ENCODE data around the gene ANXA4.

DNA sequence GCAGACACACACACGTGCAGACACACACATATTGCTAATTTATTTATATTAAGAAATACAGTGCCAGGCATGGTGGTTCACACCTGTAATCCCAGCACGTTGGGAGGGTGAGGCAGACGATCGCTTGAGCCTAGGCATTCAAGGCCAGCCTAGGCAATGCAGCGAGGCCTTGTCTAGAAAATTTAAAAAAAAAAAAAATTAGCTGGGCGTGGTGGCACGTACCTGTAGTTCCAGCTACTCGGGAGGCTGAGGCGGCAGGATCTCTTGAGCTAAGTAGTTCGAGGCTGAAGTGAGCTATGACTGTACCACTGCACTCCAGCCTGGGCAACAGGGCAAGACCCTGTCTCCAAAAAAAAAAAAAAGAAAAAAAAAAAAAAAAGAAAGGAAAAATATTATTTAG is 28.8 kb downstream of the ANXA4 start:
- TF ChIP-seq, protein P1, sequence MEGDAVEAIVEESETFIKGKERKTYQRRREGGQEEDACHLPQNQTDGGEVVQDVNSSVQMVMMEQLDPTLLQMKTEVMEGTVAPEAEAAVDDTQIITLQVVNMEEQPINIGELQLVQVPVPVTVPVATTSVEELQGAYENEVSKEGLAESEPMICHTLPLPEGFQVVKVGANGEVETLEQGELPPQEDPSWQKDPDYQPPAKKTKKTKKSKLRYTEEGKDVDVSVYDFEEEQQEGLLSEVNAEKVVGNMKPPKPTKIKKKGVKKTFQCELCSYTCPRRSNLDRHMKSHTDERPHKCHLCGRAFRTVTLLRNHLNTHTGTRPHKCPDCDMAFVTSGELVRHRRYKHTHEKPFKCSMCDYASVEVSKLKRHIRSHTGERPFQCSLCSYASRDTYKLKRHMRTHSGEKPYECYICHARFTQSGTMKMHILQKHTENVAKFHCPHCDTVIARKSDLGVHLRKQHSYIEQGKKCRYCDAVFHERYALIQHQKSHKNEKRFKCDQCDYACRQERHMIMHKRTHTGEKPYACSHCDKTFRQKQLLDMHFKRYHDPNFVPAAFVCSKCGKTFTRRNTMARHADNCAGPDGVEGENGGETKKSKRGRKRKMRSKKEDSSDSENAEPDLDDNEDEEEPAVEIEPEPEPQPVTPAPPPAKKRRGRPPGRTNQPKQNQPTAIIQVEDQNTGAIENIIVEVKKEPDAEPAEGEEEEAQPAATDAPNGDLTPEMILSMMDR (conservative IDR thresholded peaks at IDR 0.05 in 1 of 2, IDR thresholded peaks at IDR 0.05 in 1 of 2; ENCODE audit: extremely low read depth in 1 of 2, insufficient read depth in 1 of 2, low read depth in 1 of 2, low read length in 2 of 2) = no peak
- no peak for TF ChIP-seq EZH2 (IDR thresholded peaks at IDR 0.05; ENCODE audit: borderline replicate concordance, low read length)

All from mammary epithelial cell (primary cell).